ENCODE measurements around the gene SERGEF. TPM values are rescaled to one million over a fixed set of nuclear protein-coding genes. Genes with fewer than 3 reads are reported as not detected.
"Not testable (repeated sequence)": the region's sequence is repeated elsewhere in the genome, so short reads cannot be mapped to it uniquely, and the experiment has no call there.

SERGEF gene
- total and polyA plus RNA-seq, 4 donors, result 12.0 to 17.9 (median 13.4) TPM

GRCh38 chr11:18001191-18001590 lies 11.7 kb downstream of the SERGEF start:
- 85% methylated on average over 2 of the region's 2 CpGs for WGBS
- H3K36me3 ChIP-seq (ENCODE audit: control insufficient read depth in 4 of 4, insufficient read depth in 3 of 4, low read depth in 1 of 4, low read length in 3 of 4), result peaks cover 0 to 15% (median 6%) of the 10 kb centered on the region in 4 donors
- no peak overlapping the region for H3K4me3 ChIP-seq (ENCODE audit: low read depth in 1 of 3, low read length in 3 of 3)

GRCh38 chr11:18000760-18001159 lies 12.1 kb downstream of the SERGEF start:
- H3K4me1 ChIP-seq (ENCODE audit: control insufficient read depth in 4 of 4, insufficient read depth in 4 of 4, low read length in 3 of 4), result peaks cover 2 to 9% (median 7%) of the 10 kb centered on the region in 4 donors
- no peak overlapping the region for H3K9ac ChIP-seq (ENCODE audit: low read depth in 1 of 2, low read length in 2 of 2)
- no peaks in the 10 kb centered on the region for H3K27me3 ChIP-seq (ENCODE audit: control insufficient read depth in 4 of 4, insufficient read depth in 4 of 4, low read length in 3 of 4)
- H3K27ac ChIP-seq (ENCODE audit: low read depth in 1 of 2, low read length in 2 of 2), result peak overlapping the region in 1 of 2 donors; percentile 54
- H3K4me3 ChIP-seq (ENCODE audit: low read depth in 1 of 3, low read length in 3 of 3), result no peak overlapping the region
- no peaks in the 10 kb centered on the region for H3K9me3 ChIP-seq (ENCODE audit: control insufficient read depth in 4 of 4, low read length in 3 of 4)
- 92% methylated on average over 1 of the region's 1 CpG for WGBS
- H3K36me3 ChIP-seq (ENCODE audit: control insufficient read depth in 4 of 4, insufficient read depth in 3 of 4, low read depth in 1 of 4, low read length in 3 of 4), result peaks cover 0 to 15% (median 8%) of the 10 kb centered on the region in 4 donors
- DNase-seq (ENCODE audit: low spot score), result no peak
- TF ChIP-seq FOXA2 (IDR thresholded peaks at IDR 0.05), result peak; percentile 22
- TF ChIP-seq RXRA (IDR thresholded peaks at IDR 0.05), result peak; percentile 12 to 38
- no peak for TF ChIP-seq JUND (IDR thresholded peaks at IDR 0.05)
- TF ChIP-seq HNF4A (conservative IDR thresholded peaks at IDR 0.05), result peak in 1 of 2 donors; percentile 41

More at GRCh38 chr11:18001191-18001590, 11.7 kb downstream of the SERGEF start:
- no peak for DNase-seq (ENCODE audit: low spot score)
- TF ChIP-seq RXRA (IDR thresholded peaks at IDR 0.05) (no peak), TAF1 (conservative IDR thresholded peaks at IDR 0.05) (no peak), YY1 (IDR thresholded peaks at IDR 0.05) (no peak), ATF3 (IDR thresholded peaks at IDR 0.05) (no peak), EGR1 (IDR thresholded peaks at IDR 0.05; ENCODE audit: low read depth in 2 of 2) (no peak)
- Histone ChIP-seq H3K27ac (ENCODE audit: low read depth in 1 of 2, low read length in 2 of 2) (peak overlapping the region in 1 of 2 donors; percentile 54), H3K4me1 (ENCODE audit: control insufficient read depth in 4 of 4, insufficient read depth in 4 of 4, low read length in 3 of 4) (peaks cover 2 to 9% (median 7%) of the 10 kb centered on the region in 4 donors), H3K9ac (ENCODE audit: low read depth in 1 of 2, low read length in 2 of 2) (no peak overlapping the region), H3K27me3 (ENCODE audit: control insufficient read depth in 4 of 4, insufficient read depth in 4 of 4, low read length in 3 of 4) (no peaks in the 10 kb centered on the region), H3K9me3 (ENCODE audit: control insufficient read depth in 4 of 4, low read length in 3 of 4) (no peaks in the 10 kb centered on the region)

GRCh38 chr11:18000128-18000527 lies 12.7 kb downstream of the SERGEF start:
- 95% methylated on average over 4 of the region's 4 CpGs for WGBS
- H3K9ac ChIP-seq (ENCODE audit: low read depth in 1 of 2, low read length in 2 of 2); H3K9me3 ChIP-seq (ENCODE audit: control insufficient read depth in 4 of 4, low read length in 3 of 4); H3K4me3 ChIP-seq (ENCODE audit: low read depth in 1 of 3, low read length in 3 of 3); DNase-seq (ENCODE audit: low spot score); H3K27ac ChIP-seq (ENCODE audit: low read depth in 1 of 2, low read length in 2 of 2); H3K27me3 ChIP-seq (ENCODE audit: control insufficient read depth in 4 of 4, insufficient read depth in 4 of 4, low read length in 3 of 4); H3K4me1 ChIP-seq (ENCODE audit: control insufficient read depth in 4 of 4, insufficient read depth in 4 of 4, low read length in 3 of 4): not testable (repeated sequence)
- peaks cover 0 to 19% (median 8%) of the 10 kb centered on the region in 4 donors for H3K36me3 ChIP-seq (ENCODE audit: control insufficient read depth in 4 of 4, insufficient read depth in 3 of 4, low read depth in 1 of 4, low read length in 3 of 4)

- H3K27me3 ChIP-seq (ENCODE audit: control insufficient read depth in 4 of 4, insufficient read depth in 4 of 4, low read length in 3 of 4), result no peaks in the 10 kb centered on the region
- no peak for DNase-seq (ENCODE audit: low spot score)
- no peaks in the 10 kb centered on the region for H3K4me1 ChIP-seq (ENCODE audit: control insufficient read depth in 4 of 4, insufficient read depth in 4 of 4, low read length in 3 of 4)
- no peak overlapping the region for H3K4me3 ChIP-seq (ENCODE audit: low read depth in 1 of 3, low read length in 3 of 3)
- peaks cover 2 to 9% (median 4%) of the 10 kb centered on the region in 4 donors for H3K36me3 ChIP-seq (ENCODE audit: control insufficient read depth in 4 of 4, insufficient read depth in 3 of 4, low read depth in 1 of 4, low read length in 3 of 4)
- no peak for TF ChIP-seq YY1 (IDR thresholded peaks at IDR 0.05)
- WGBS, result 78% methylated on average over 2 of the region's 2 CpGs
- no peak overlapping the region for H3K27ac ChIP-seq (ENCODE audit: low read depth in 1 of 2, low read length in 2 of 2)
- H3K9me3 ChIP-seq (ENCODE audit: control insufficient read depth in 4 of 4, low read length in 3 of 4), result no peaks in the 10 kb centered on the region
- H3K9ac ChIP-seq (ENCODE audit: low read depth in 1 of 2, low read length in 2 of 2), result no peak overlapping the region
Observed at GRCh38 chr11:17992916-17993315, 19.9 kb downstream of the SERGEF start.

GRCh38 chr11:17991783-17992433 lies 20.9 kb downstream of the SERGEF start:
- no peak overlapping the region for H3K4me3 ChIP-seq (ENCODE audit: low read depth in 1 of 3, low read length in 3 of 3)
- no peaks in the 10 kb centered on the region for H3K4me1 ChIP-seq (ENCODE audit: control insufficient read depth in 4 of 4, insufficient read depth in 4 of 4, low read length in 3 of 4)
- no peak overlapping the region for H3K9ac ChIP-seq (ENCODE audit: low read depth in 1 of 2, low read length in 2 of 2)
- DNase-seq (ENCODE audit: low spot score), result peak; percentile 45
- 53% methylated on average over 4 of the region's 4 CpGs for WGBS
- H3K36me3 ChIP-seq (ENCODE audit: control insufficient read depth in 4 of 4, insufficient read depth in 3 of 4, low read depth in 1 of 4, low read length in 3 of 4), result peaks cover 2 to 15% (median 11%) of the 10 kb centered on the region in 4 donors
- H3K27ac ChIP-seq (ENCODE audit: low read depth in 1 of 2, low read length in 2 of 2), result no peak overlapping the region
- no peaks in the 10 kb centered on the region for H3K27me3 ChIP-seq (ENCODE audit: control insufficient read depth in 4 of 4, insufficient read depth in 4 of 4, low read length in 3 of 4)
- H3K9me3 ChIP-seq (ENCODE audit: control insufficient read depth in 4 of 4, low read length in 3 of 4), result no peaks in the 10 kb centered on the region
- TF ChIP-seq SP1 (IDR thresholded peaks at IDR 0.05), result no peak
- TF ChIP-seq YY1 (IDR thresholded peaks at IDR 0.05), result no peak
- TF ChIP-seq EGR1 (IDR thresholded peaks at IDR 0.05; ENCODE audit: low read depth in 2 of 2), result no peak
- TF ChIP-seq CTCF (IDR thresholded peaks at IDR 0.05; ENCODE audit: low read depth, low read length, missing input control), result peak; percentile 80
- TF ChIP-seq HNF4G (IDR thresholded peaks at IDR 0.05), result no peak
- no peak for TF ChIP-seq ZBTB33 (IDR thresholded peaks at IDR 0.05)
- no peak for TF ChIP-seq TAF1 (conservative IDR thresholded peaks at IDR 0.05)
